Measurements from ENCODE around the gene IL22RA1. TPM values are rescaled to one million over a fixed set of nuclear protein-coding genes. Genes with fewer than 3 reads are reported as not detected.

IL22RA1 gene
- polyA plus RNA-seq, 2 of the 4 experiments (the other 2 are of a cell fraction): 1.5 to 1.7 TPM

DNA sequence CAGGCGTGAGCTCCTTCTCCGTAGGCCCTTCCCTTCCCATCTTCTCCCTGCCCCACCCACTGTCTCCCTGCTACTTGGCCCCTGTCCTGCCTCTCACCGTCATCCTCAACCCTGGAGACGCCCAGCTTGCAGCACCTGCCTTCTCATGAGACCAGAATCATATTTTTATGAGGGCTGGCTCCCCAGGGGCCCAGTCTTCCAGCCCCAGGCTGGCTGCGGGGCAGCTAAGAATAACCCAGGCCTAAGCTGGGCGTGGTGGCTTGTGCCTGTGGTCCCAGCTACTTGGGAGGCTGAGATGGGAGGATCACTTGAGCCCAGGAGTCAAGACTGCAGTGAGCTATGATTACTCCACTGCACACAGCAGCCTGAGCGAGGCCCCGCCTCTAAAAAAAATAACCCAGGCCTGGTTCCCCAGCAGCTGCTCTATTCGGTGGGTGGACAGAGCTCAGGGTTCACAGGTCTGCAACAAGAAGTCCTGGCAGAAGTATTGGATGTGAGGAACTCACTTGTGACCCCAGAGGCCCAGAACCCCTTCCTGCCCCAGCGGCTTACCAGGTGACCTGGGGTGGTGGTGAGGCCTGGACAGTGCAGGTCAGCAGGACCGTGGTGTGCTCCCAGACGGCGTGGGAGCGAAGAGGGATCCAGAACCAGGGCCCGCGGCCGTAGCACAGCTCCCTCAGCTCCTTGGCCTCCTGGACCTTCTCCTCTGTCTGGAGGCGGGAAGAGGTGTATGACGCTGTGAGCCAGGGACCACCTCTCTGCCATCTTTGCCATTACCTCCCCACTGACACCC is 37.4 kb downstream of the IL22RA1 start:
- ChIA-PET CTCF (interaction anchor here (1.5 kb wide), 1 partner anchor 37 kb away, joined by 4 read pairs; the partner anchor contains the start of gene IL22RA1), POLR2A (no interaction called here)
- ATAC-seq (no peak), DNase-seq (ENCODE audit: low read depth in 1 of 2, low spot score in 1 of 2) (no peak), FAIRE-seq (no peak)
- WGBS (ENCODE audit: missing lambda C conversion rate): 85% methylated on average over 10 of the region's 19 CpGs
- H3K4me1 ChIP-seq: peaks cover 30% of the 10 kb centered on the region
- H3K4me3 ChIP-seq: no peak overlapping the region
- no peak overlapping the region for H3K4me2 ChIP-seq
- TF ChIP-seq HEYL (CRISPR knock-in tag; IDR thresholded peaks at IDR 0.05) (no peak), KDM5A (IDR thresholded peaks at IDR 0.05) (no peak)
- no peaks in the 10 kb centered on the region for H3K9me3 ChIP-seq
- peak overlapping the region in 1 of 2 experiments; percentile 43; a peak in 1 of 6 replicates for H3K27ac ChIP-seq

DNA sequence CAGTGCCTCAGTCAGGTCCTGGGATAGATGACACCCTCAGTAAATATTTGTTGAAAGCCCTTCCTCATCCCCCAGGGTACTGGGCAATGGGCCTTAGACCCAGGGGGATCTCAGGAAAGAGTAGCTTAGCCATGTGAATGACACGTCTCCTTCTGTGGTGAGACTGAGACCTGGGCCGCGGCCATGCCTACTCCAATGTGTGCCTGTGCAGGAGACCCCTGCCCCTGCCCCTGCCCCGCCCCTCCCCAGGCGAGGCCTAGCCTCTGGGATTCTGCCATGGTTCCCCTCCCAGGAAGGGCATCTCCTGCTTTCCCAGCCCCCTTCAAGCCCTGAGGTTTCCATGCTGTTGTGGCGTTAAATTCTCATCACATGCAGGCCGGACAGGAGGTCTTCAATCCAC is 38.1 kb downstream of the IL22RA1 start:
- H3K4me1 ChIP-seq: peaks cover 30% of the 10 kb centered on the region
- TF ChIP-seq ZSCAN20 (CRISPR knock-in tag; IDR thresholded peaks at IDR 0.05) (no peak), NR3C1 (IDR thresholded peaks at IDR 0.05) (no peak), HOXB5 (CRISPR knock-in tag; IDR thresholded peaks at IDR 0.05) (no peak), POLR2A (IDR thresholded peaks at IDR 0.05; ENCODE audit: low read length) (no peak), JUN (IDR thresholded peaks at IDR 0.05) (no peak), ZNF302 (CRISPR knock-in tag; IDR thresholded peaks at IDR 0.05) (no peak), KDM5A (IDR thresholded peaks at IDR 0.05) (no peak), CBX8 (IDR thresholded peaks at IDR 0.05) (no peak), ESRRA (IDR thresholded peaks at IDR 0.05; ENCODE audit: borderline replicate concordance, low read length) (no peak), NPAS2 (CRISPR knock-in tag; IDR thresholded peaks at IDR 0.05; ENCODE audit: borderline replicate concordance) (no peak), NFE2L2 (conservative IDR thresholded peaks at IDR 0.05; ENCODE audit: low read length) (no peak), POLR2AphosphoS2 (conservative IDR thresholded peaks at IDR 0.05; ENCODE audit: low read length) (no peak), MYC (IDR thresholded peaks at IDR 0.05; ENCODE audit: borderline replicate concordance, low read length) (no peak), FOSL2 (IDR thresholded peaks at IDR 0.05) (no peak), FOSL2 (CRISPR knock-in tag; IDR thresholded peaks at IDR 0.05) (no peak), JUNB (IDR thresholded peaks at IDR 0.05) (no peak), PHF8 (IDR thresholded peaks at IDR 0.05; ENCODE audit: borderline replicate concordance, low read depth) (no peak)
- TF ChIP-seq, protein P1, sequence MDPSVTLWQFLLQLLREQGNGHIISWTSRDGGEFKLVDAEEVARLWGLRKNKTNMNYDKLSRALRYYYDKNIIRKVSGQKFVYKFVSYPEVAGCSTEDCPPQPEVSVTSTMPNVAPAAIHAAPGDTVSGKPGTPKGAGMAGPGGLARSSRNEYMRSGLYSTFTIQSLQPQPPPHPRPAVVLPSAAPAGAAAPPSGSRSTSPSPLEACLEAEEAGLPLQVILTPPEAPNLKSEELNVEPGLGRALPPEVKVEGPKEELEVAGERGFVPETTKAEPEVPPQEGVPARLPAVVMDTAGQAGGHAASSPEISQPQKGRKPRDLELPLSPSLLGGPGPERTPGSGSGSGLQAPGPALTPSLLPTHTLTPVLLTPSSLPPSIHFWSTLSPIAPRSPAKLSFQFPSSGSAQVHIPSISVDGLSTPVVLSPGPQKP (IDR thresholded peaks at IDR 0.05; ENCODE audit: low read depth, low read length): no peak
- TF ChIP-seq, protein P2, sequence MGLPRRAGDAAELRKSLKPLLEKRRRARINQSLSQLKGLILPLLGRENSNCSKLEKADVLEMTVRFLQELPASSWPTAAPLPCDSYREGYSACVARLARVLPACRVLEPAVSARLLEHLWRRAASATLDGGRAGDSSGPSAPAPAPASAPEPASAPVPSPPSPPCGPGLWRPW (IDR thresholded peaks at IDR 0.05): no peak
- TF ChIP-seq, protein P3, sequence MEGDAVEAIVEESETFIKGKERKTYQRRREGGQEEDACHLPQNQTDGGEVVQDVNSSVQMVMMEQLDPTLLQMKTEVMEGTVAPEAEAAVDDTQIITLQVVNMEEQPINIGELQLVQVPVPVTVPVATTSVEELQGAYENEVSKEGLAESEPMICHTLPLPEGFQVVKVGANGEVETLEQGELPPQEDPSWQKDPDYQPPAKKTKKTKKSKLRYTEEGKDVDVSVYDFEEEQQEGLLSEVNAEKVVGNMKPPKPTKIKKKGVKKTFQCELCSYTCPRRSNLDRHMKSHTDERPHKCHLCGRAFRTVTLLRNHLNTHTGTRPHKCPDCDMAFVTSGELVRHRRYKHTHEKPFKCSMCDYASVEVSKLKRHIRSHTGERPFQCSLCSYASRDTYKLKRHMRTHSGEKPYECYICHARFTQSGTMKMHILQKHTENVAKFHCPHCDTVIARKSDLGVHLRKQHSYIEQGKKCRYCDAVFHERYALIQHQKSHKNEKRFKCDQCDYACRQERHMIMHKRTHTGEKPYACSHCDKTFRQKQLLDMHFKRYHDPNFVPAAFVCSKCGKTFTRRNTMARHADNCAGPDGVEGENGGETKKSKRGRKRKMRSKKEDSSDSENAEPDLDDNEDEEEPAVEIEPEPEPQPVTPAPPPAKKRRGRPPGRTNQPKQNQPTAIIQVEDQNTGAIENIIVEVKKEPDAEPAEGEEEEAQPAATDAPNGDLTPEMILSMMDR (IDR thresholded peaks at IDR 0.05): no peak
- WGBS (ENCODE audit: missing lambda C conversion rate): 94% methylated on average over 2 of the region's 7 CpGs
- no peak overlapping the region for H3K4me2 ChIP-seq
- ATAC-seq: no peak
- no peak for FAIRE-seq
- DNase-seq (ENCODE audit: low read depth in 1 of 2, low spot score in 1 of 2): no peak
- ChIA-PET CTCF (no interaction called here), POLR2A (no interaction called here)
- H3K4me3 ChIP-seq: no peak overlapping the region
- H3K27ac ChIP-seq: no peak overlapping the region
- no peaks in the 10 kb centered on the region for H3K9me3 ChIP-seq

DNA sequence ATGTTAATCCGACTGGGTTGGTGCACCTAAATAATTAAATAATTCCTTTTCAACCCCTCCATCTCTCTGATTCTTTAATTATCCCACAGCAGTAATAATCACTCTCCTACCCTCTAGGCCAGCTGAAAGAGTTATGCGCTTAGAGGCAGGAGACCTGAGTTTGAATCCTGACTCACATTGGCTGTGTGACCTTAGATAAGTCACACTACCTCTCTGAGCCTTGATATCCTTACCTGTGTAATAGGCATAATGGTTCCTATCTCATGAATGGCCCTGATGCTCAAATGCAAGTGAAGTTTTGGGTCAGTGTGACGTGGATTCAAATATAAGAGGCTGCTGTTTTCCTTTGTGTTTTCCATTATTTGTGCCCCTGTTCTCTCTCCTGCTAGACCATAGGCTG is 39.1 kb downstream of the IL22RA1 start:
- Histone ChIP-seq H3K9me3 (no peaks in the 10 kb centered on the region), H3K4me2 (no peak overlapping the region), H3K4me3 (no peak overlapping the region), H3K27ac (no peak overlapping the region), H3K4me1 (peaks cover 27% of the 10 kb centered on the region)
- no peak for TF ChIP-seq MAFK (IDR thresholded peaks at IDR 0.05; ENCODE audit: partially characterized antibody)
- TF ChIP-seq ZFP36 (IDR thresholded peaks at IDR 0.05; ENCODE audit: borderline replicate concordance, partially characterized antibody): peak; percentile 27
- WGBS (ENCODE audit: missing lambda C conversion rate): 90% methylated on average over 3 of the region's 3 CpGs
- CTCF ChIA-PET: interaction anchor here (0.9 to 1.8 kb wide), 2 partner anchors 14 to 32 kb away, joined by 4 to 5 read pairs; no protein-coding TSS in a partner anchor
- no peak for DNase-seq (ENCODE audit: low read depth in 1 of 2, low spot score in 1 of 2)
- no peak for ATAC-seq
- FAIRE-seq: no peak
- POLR2A ChIA-PET: no interaction called here

Measured in A549 (cell line).